ENCODE measurements around the gene LRRC4B. TPM values are rescaled to one million over a fixed set of nuclear protein-coding genes. Genes with fewer than 3 reads are reported as not detected.

The LRRC4B gene
- polyA plus RNA-seq, 4 donors, result 1.1 to 5.4 (median 3.2) TPM; not detected in 1

- Histone ChIP-seq H3K27ac (ENCODE audit: low read depth in 1 of 3, low read length in 2 of 3) (no peak overlapping the region), H3K4me3 (ENCODE audit: low read depth in 1 of 3, low read length in 3 of 3) (no peak overlapping the region), H3K4me1 (ENCODE audit: control insufficient read depth in 3 of 3, insufficient read depth in 2 of 3, low read depth in 1 of 3, low read length in 2 of 3) (peaks cover 0 to 5% (median 2%) of the 10 kb centered on the region in 3 donors), H3K9me3 (ENCODE audit: control insufficient read depth in 2 of 2, insufficient read depth in 1 of 2, low read depth in 1 of 2, low read length in 1 of 2) (no peaks in the 10 kb centered on the region), H3K27me3 (ENCODE audit: control insufficient read depth in 3 of 3, insufficient read depth in 3 of 3, low read length in 3 of 3) (peaks cover 0 to 7% (median 4%) of the 10 kb centered on the region in 3 donors), H3K36me3 (ENCODE audit: control insufficient read depth in 3 of 3, insufficient read depth in 2 of 3, low read depth in 1 of 3, low read length in 3 of 3) (no peaks in the 10 kb centered on the region)
- FAIRE-seq (no peak), DNase-seq (peak in 1 of 2 donors; percentile 33)
- 6 to 22% (median 17%) methylated on average over 19 to 20 of the region's 20 CpGs for WGBS, 3 donors
Observed at GRCh38 chr19:50557009-50557613, 11.1 kb downstream of the LRRC4B start.

- Histone ChIP-seq H3K36me3 (ENCODE audit: control insufficient read depth in 3 of 3, insufficient read depth in 2 of 3, low read depth in 1 of 3, low read length in 3 of 3) (no peaks in the 10 kb centered on the region), H3K27ac (ENCODE audit: low read depth in 1 of 3, low read length in 2 of 3) (no peak overlapping the region), H3K9me3 (ENCODE audit: control insufficient read depth in 2 of 2, insufficient read depth in 1 of 2, low read depth in 1 of 2, low read length in 1 of 2) (no peaks in the 10 kb centered on the region), H3K4me3 (ENCODE audit: low read depth in 1 of 3, low read length in 3 of 3) (peak overlapping the region in 2 of 3 donors; percentile 17 to 29), H3K27me3 (ENCODE audit: control insufficient read depth in 3 of 3, insufficient read depth in 3 of 3, low read length in 3 of 3) (peaks cover 0 to 13% (median 6%) of the 10 kb centered on the region in 3 donors), H3K4me1 (ENCODE audit: control insufficient read depth in 3 of 3, insufficient read depth in 2 of 3, low read depth in 1 of 3, low read length in 2 of 3) (peaks cover 0 to 5% (median 2%) of the 10 kb centered on the region in 3 donors)
- FAIRE-seq (no peak), DNase-seq (peak; percentile 14 to 77)
- 2% methylated on average over 27 to 39 of the region's 39 CpGs for WGBS, 3 donors
Observed at GRCh38 chr19:50556282-50557008, 11.8 kb downstream of the LRRC4B start.

GRCh38 chr19:50555450-50556281, 12.6 kb downstream of the LRRC4B start:
- H3K27ac ChIP-seq (ENCODE audit: low read depth in 1 of 3, low read length in 2 of 3), result no peak overlapping the region
- 26 to 32% (median 32%) methylated on average over 27 to 28 of the region's 28 CpGs for WGBS, 3 donors
- FAIRE-seq (no peak), DNase-seq (no peak)
- H3K4me3 ChIP-seq (ENCODE audit: low read depth in 1 of 3, low read length in 3 of 3), result no peak overlapping the region
- peaks cover 0 to 17% (median 6%) of the 10 kb centered on the region in 3 donors for H3K27me3 ChIP-seq (ENCODE audit: control insufficient read depth in 3 of 3, insufficient read depth in 3 of 3, low read length in 3 of 3)
- no peaks in the 10 kb centered on the region for H3K9me3 ChIP-seq (ENCODE audit: control insufficient read depth in 2 of 2, insufficient read depth in 1 of 2, low read depth in 1 of 2, low read length in 1 of 2)
- peaks cover 0 to 5% (median 2%) of the 10 kb centered on the region in 3 donors for H3K4me1 ChIP-seq (ENCODE audit: control insufficient read depth in 3 of 3, insufficient read depth in 2 of 3, low read depth in 1 of 3, low read length in 2 of 3)
- no peaks in the 10 kb centered on the region for H3K36me3 ChIP-seq (ENCODE audit: control insufficient read depth in 3 of 3, insufficient read depth in 2 of 3, low read depth in 1 of 3, low read length in 3 of 3)

GRCh38 chr19:50555033-50555432, 13.2 kb downstream of the LRRC4B start:
- no peak for FAIRE-seq
- 47 to 71% (median 49%) methylated on average over 12 of the region's 12 CpGs for WGBS, 3 donors

GRCh38 chr19:50554212-50554611, 14.0 kb downstream of the LRRC4B start:
- Histone ChIP-seq H3K4me1 (ENCODE audit: control insufficient read depth in 3 of 3, insufficient read depth in 2 of 3, low read depth in 1 of 3, low read length in 2 of 3) (peaks cover 0 to 5% (median 2%) of the 10 kb centered on the region in 3 donors), H3K27ac (ENCODE audit: low read depth in 1 of 3, low read length in 2 of 3) (no peak overlapping the region), H3K4me3 (ENCODE audit: low read depth in 1 of 3, low read length in 3 of 3) (no peak overlapping the region), H3K9me3 (ENCODE audit: control insufficient read depth in 2 of 2, insufficient read depth in 1 of 2, low read depth in 1 of 2, low read length in 1 of 2) (no peaks in the 10 kb centered on the region), H3K27me3 (ENCODE audit: control insufficient read depth in 3 of 3, insufficient read depth in 3 of 3, low read length in 3 of 3) (peaks cover 0 to 20% (median 9%) of the 10 kb centered on the region in 3 donors), H3K36me3 (ENCODE audit: control insufficient read depth in 3 of 3, insufficient read depth in 2 of 3, low read depth in 1 of 3, low read length in 3 of 3) (no peaks in the 10 kb centered on the region)
- WGBS, 3 donors, result 72 to 89% (median 75%) methylated on average over 10 of the region's 10 CpGs
- no peak for FAIRE-seq
- DNase-seq, result no peak

More at GRCh38 chr19:50555033-50555432, 13.2 kb downstream of the LRRC4B start:
- Histone ChIP-seq H3K27ac (ENCODE audit: low read depth in 1 of 3, low read length in 2 of 3) (no peak overlapping the region), H3K9me3 (ENCODE audit: control insufficient read depth in 2 of 2, insufficient read depth in 1 of 2, low read depth in 1 of 2, low read length in 1 of 2) (no peaks in the 10 kb centered on the region), H3K4me1 (ENCODE audit: control insufficient read depth in 3 of 3, insufficient read depth in 2 of 3, low read depth in 1 of 3, low read length in 2 of 3) (peaks cover 0 to 5% (median 2%) of the 10 kb centered on the region in 3 donors), H3K27me3 (ENCODE audit: control insufficient read depth in 3 of 3, insufficient read depth in 3 of 3, low read length in 3 of 3) (peaks cover 0 to 17% (median 8%) of the 10 kb centered on the region in 3 donors), H3K36me3 (ENCODE audit: control insufficient read depth in 3 of 3, insufficient read depth in 2 of 3, low read depth in 1 of 3, low read length in 3 of 3) (no peaks in the 10 kb centered on the region), H3K4me3 (ENCODE audit: low read depth in 1 of 3, low read length in 3 of 3) (no peak overlapping the region)
- no peak for DNase-seq

GRCh38 chr19:50553134-50553703, 15.0 kb downstream of the LRRC4B start:
- FAIRE-seq, result no peak
- H3K27ac ChIP-seq (ENCODE audit: low read depth in 1 of 3, low read length in 2 of 3), result no peak overlapping the region
- H3K36me3 ChIP-seq (ENCODE audit: control insufficient read depth in 3 of 3, insufficient read depth in 2 of 3, low read depth in 1 of 3, low read length in 3 of 3), result no peaks in the 10 kb centered on the region
- H3K4me1 ChIP-seq (ENCODE audit: control insufficient read depth in 3 of 3, insufficient read depth in 2 of 3, low read depth in 1 of 3, low read length in 2 of 3), result peaks cover 0 to 5% (median 2%) of the 10 kb centered on the region in 3 donors
- H3K4me3 ChIP-seq (ENCODE audit: low read depth in 1 of 3, low read length in 3 of 3), result no peak overlapping the region
- H3K9me3 ChIP-seq (ENCODE audit: control insufficient read depth in 2 of 2, insufficient read depth in 1 of 2, low read depth in 1 of 2, low read length in 1 of 2), result no peaks in the 10 kb centered on the region
- WGBS, 3 donors, result 78 to 83% (median 80%) methylated on average over 17 to 19 of the region's 19 CpGs
- peaks cover 0 to 17% (median 9%) of the 10 kb centered on the region in 3 donors for H3K27me3 ChIP-seq (ENCODE audit: control insufficient read depth in 3 of 3, insufficient read depth in 3 of 3, low read length in 3 of 3)
- DNase-seq, result no peak

GRCh38 chr19:50552540-50552939, 15.7 kb downstream of the LRRC4B start:
- no peak overlapping the region for H3K27ac ChIP-seq (ENCODE audit: low read depth in 1 of 3, low read length in 2 of 3)
- peaks cover 0 to 17% (median 12%) of the 10 kb centered on the region in 3 donors for H3K27me3 ChIP-seq (ENCODE audit: control insufficient read depth in 3 of 3, insufficient read depth in 3 of 3, low read length in 3 of 3)
- H3K9me3 ChIP-seq (ENCODE audit: control insufficient read depth in 2 of 2, insufficient read depth in 1 of 2, low read depth in 1 of 2, low read length in 1 of 2), result no peaks in the 10 kb centered on the region

More at GRCh38 chr19:50552540-50552939, 15.7 kb downstream of the LRRC4B start:
- no peaks in the 10 kb centered on the region for H3K36me3 ChIP-seq (ENCODE audit: control insufficient read depth in 3 of 3, insufficient read depth in 2 of 3, low read depth in 1 of 3, low read length in 3 of 3)
- DNase-seq (no peak), FAIRE-seq (no peak)
- no peak overlapping the region for H3K4me3 ChIP-seq (ENCODE audit: low read depth in 1 of 3, low read length in 3 of 3)
- WGBS, 3 donors, result 80 to 81% (median 80%) methylated on average over 15 of the region's 15 CpGs
- peaks cover 0 to 5% (median 2%) of the 10 kb centered on the region in 3 donors for H3K4me1 ChIP-seq (ENCODE audit: control insufficient read depth in 3 of 3, insufficient read depth in 2 of 3, low read depth in 1 of 3, low read length in 2 of 3)

All from small intestine (tissue), 7 donors.